ENCODE data around the gene NDUFAB1.
"Not testable (repeated sequence)": the region's sequence is repeated elsewhere in the genome, so short reads cannot be mapped to it uniquely, and the experiment has no call there.

The NDUFAB1 gene

GRCh38 chr16:23583271-23583670 lies 12.8 kb downstream of the NDUFAB1 start:
- DNase-seq: not testable (repeated sequence)

GRCh38 chr16:23581764-23582163 lies 14.4 kb downstream of the NDUFAB1 start:
- DNase-seq: no peak

- no peak for DNase-seq
Measured at GRCh38 chr16:23580391-23580790, 15.7 kb downstream of the NDUFAB1 start.

- no peak for DNase-seq
Measured at GRCh38 chr16:23579371-23579770, 16.7 kb downstream of the NDUFAB1 start.

- no peak for DNase-seq
Measured at GRCh38 chr16:23578101-23578830, 17.9 kb downstream of the NDUFAB1 start.

GRCh38 chr16:23577493-23577892 lies 18.6 kb downstream of the NDUFAB1 start:
- no peak for DNase-seq

GRCh38 chr16:23575834-23576233 lies 20.3 kb downstream of the NDUFAB1 start:
- no peak for DNase-seq

GRCh38 chr16:23573817-23574216 lies 22.3 kb downstream of the NDUFAB1 start:
- no peak for DNase-seq

- DNase-seq: no peak
Measured at GRCh38 chr16:23572394-23572793, 23.7 kb downstream of the NDUFAB1 start.

GRCh38 chr16:23571895-23572294 lies 24.2 kb downstream of the NDUFAB1 start:
- no peak for DNase-seq

GRCh38 chr16:23570992-23571632 lies 25.0 kb downstream of the NDUFAB1 start:
- DNase-seq: no peak

- DNase-seq: no peak
Measured at GRCh38 chr16:23567602-23568001, 28.5 kb downstream of the NDUFAB1 start.

- no peak for DNase-seq
Measured at GRCh38 chr16:23566724-23567123, 29.4 kb downstream of the NDUFAB1 start.

GRCh38 chr16:23564575-23565363 lies 31.3 kb downstream of the NDUFAB1 start:
- DNase-seq: no peak

- DNase-seq: no peak
Measured at GRCh38 chr16:23563186-23563585, 32.9 kb downstream of the NDUFAB1 start.

- no peak for DNase-seq
Measured at GRCh38 chr16:23562505-23562904, 33.6 kb downstream of the NDUFAB1 start.

- no peak for DNase-seq
Measured at GRCh38 chr16:23561586-23561985, 34.5 kb downstream of the NDUFAB1 start.

GRCh38 chr16:23557779-23558702 lies 38.1 kb downstream of the NDUFAB1 start:
- no peak for DNase-seq

- peak; percentile 92 for DNase-seq
Measured at GRCh38 chr16:23556881-23557778, 39.0 kb downstream of the NDUFAB1 start, which contains the start of the genes EARS2 and UBFD1. TSS of gene EARS2 (minus strand) at chr16:23557350. CDS start at chr16:23557343, 7 bp downstream. TSS of gene UBFD1 (plus strand) at chr16:23557727. CDS start at chr16:23557743, 16 bp downstream.

GRCh38 chr16:23554536-23554935 lies 41.6 kb downstream of the NDUFAB1 start:
- DNase-seq: no peak

- no peak for DNase-seq
Measured at GRCh38 chr16:23552161-23552560, 44.0 kb downstream of the NDUFAB1 start.
